IMR-90 (cell line): Measurements from ENCODE around the gene IVNS1ABP.

Experiments used
- CEBPB ChIP-seq: IDR thresholded peaks from 2 replicates; pipeline ENCODE4 v1.6.1; 2012; ENCODE audit warnings: low read depth, low read length, improper control_type of control experiment
- CHD1 ChIP-seq: IDR thresholded peaks from 2 replicates; pipeline ENCODE4 v1.6.1; 2012; ENCODE audit warnings: low read depth, low read length, improper control_type of control experiment
- MAFK ChIP-seq: IDR thresholded peaks from 2 replicates; pipeline ENCODE4 v1.6.1; 2012; ENCODE audit warnings: low read depth, low read length, improper control_type of control experiment
- MXI1 ChIP-seq: IDR thresholded peaks from 2 replicates; pipeline ENCODE4 v1.6.1; 2012; ENCODE audit warnings: low read depth, mild to moderate bottlenecking, low read length, moderate library complexity, borderline replicate concordance
- NFE2L2 ChIP-seq: fragments of 150-350 bp; IDR thresholded peaks from 2 replicates; pipeline ENCODE4 v1.6.1; 2016; ENCODE audit warnings: low read depth, mild to moderate bottlenecking, low read length
- POLR2A ChIP-seq: IDR thresholded peaks from 2 replicates; pipeline ENCODE4 v1.6.1; 2012; ENCODE audit warnings: mild to moderate bottlenecking, low read depth, low read length
- RAD21 ChIP-seq: IDR thresholded peaks from 2 replicates; pipeline ENCODE4 v1.6.1; 2012; ENCODE audit warnings: low read length, improper control_type of control experiment
- RCOR1 ChIP-seq: IDR thresholded peaks from 2 replicates; pipeline ENCODE4 v1.6.1; 2012; ENCODE audit warnings: mild to moderate bottlenecking, low read length, improper control_type of control experiment; ENCODE audit not compliant: insufficient replicate concordance
- SMC3 ChIP-seq: fragments of 150-350 bp; IDR thresholded peaks from 2 replicates; pipeline ENCODE4 v1.6.1; 2016; ENCODE audit warnings: low read depth, mild to moderate bottlenecking, antibody characterized with exemption, low read length, moderate library complexity
- TF ChIP-seq, protein P1 (sequence below): conservative IDR thresholded peaks from 2 replicates; pipeline ENCODE4 v1.5.1; 2012; ENCODE audit warnings: mild to moderate bottlenecking, low read depth, low read length, improper control_type of control experiment
- TF ChIP-seq, protein P2 (sequence below): fragments of 150-350 bp; IDR thresholded peaks from 2 replicates; pipeline ENCODE4 v1.6.1; 2017; ENCODE audit warnings: mild to moderate bottlenecking, antibody characterized with exemption, low read length, low read depth

DNA sequence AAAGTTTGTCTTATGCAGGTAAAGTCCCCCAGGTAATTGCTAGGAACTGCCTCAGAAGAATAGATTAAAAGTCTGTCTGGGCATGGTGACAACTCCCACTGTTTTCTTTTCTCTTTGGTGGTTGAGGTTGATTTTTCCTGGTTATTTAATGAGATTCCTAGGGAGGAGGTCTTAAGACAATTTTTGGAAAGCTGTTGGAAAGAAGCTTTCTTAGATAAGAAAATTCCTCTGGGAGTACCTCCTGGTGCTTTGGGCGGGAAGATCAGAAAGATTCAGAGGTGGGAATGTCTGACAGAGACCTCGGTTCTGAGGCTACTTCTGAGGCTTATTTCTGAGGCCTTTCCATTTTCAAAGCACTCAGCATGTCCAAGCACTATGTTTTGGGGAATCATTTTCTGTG is 25.0 kb upstream of the IVNS1ABP start:
- TF ChIP-seq RCOR1 (no peak), MXI1 (no peak), POLR2A (no peak), CEBPB (no peak), NFE2L2 (no peak), CHD1 (no peak), RAD21 (no peak), SMC3 (no peak), MAFK (no peak)
- TF ChIP-seq, protein P1, sequence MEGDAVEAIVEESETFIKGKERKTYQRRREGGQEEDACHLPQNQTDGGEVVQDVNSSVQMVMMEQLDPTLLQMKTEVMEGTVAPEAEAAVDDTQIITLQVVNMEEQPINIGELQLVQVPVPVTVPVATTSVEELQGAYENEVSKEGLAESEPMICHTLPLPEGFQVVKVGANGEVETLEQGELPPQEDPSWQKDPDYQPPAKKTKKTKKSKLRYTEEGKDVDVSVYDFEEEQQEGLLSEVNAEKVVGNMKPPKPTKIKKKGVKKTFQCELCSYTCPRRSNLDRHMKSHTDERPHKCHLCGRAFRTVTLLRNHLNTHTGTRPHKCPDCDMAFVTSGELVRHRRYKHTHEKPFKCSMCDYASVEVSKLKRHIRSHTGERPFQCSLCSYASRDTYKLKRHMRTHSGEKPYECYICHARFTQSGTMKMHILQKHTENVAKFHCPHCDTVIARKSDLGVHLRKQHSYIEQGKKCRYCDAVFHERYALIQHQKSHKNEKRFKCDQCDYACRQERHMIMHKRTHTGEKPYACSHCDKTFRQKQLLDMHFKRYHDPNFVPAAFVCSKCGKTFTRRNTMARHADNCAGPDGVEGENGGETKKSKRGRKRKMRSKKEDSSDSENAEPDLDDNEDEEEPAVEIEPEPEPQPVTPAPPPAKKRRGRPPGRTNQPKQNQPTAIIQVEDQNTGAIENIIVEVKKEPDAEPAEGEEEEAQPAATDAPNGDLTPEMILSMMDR = no peak
- TF ChIP-seq, protein P2, sequence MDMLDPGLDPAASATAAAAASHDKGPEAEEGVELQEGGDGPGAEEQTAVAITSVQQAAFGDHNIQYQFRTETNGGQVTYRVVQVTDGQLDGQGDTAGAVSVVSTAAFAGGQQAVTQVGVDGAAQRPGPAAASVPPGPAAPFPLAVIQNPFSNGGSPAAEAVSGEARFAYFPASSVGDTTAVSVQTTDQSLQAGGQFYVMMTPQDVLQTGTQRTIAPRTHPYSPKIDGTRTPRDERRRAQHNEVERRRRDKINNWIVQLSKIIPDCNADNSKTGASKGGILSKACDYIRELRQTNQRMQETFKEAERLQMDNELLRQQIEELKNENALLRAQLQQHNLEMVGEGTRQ = no peak
